Stomach (tissue), 9 donors: ENCODE results near the gene ECE1. TPM values are rescaled to one million over a fixed set of nuclear protein-coding genes. Genes with fewer than 3 reads are reported as not detected.

ENCODE experiments used
- DNase-seq, 2 donors: peaks; one replicate each; pipeline versions ENCODE4 v3.0.0 to v3.0.0-alpha.2; 2013 to 2019
- H3K27ac ChIP-seq, 5 donors: fragments of 200-600 bp in 4 of 5; sonication (generic) in 4 of 5; one replicate each; pipeline ENCODE4 v1.5.1; 2013 to 2019; ENCODE audit warnings: mild to moderate bottlenecking in 1 of 5, moderate library complexity in 1 of 5
- H3K27me3 ChIP-seq, 3 donors: fragments of 200-600 bp; sonication (generic); one replicate each; pipeline ENCODE4 v1.5.1; 2017 to 2019; ENCODE audit warnings: mixed run types in 1 of 3
- H3K36me3 ChIP-seq, 4 donors: fragments of 200-600 bp; sonication (generic); 1 replicate in 3 of 4; 2 replicates in 1 of 4; pipeline ENCODE4 v1.5.1; 2016 to 2019
- H3K4me1 ChIP-seq, 4 donors: fragments of 200-600 bp; sonication (generic); one replicate each; pipeline ENCODE4 v1.5.1; 2016 to 2019
- H3K4me3 ChIP-seq, 4 donors: fragments of 200-600 bp; sonication (generic) in 3 of 4; one replicate each; pipeline ENCODE4 v1.5.1; 2016 to 2019; ENCODE audit warnings: mild to moderate bottlenecking in 1 of 4
- H3K9me3 ChIP-seq, 4 donors: fragments of 200-600 bp; sonication (generic); one replicate each; pipeline ENCODE4 v1.5.1; 2016 to 2019
- CTCF ChIP-seq, 7 experiments: fragments of 450-650 bp in 4 of 7; fragments of 200-600 bp in 3 of 7; sonication (generic) in 3 of 7; IDR thresholded peaks; one replicate each; pipeline ENCODE4 v1.5.1; 2016 to 2019; ENCODE audit warnings: antibody characterized with exemption in 7 of 7, control low read depth in 2 of 7, mild to moderate bottlenecking in 1 of 7
- EP300 ChIP-seq: sonication (generic); formaldehyde crosslinking; IDR thresholded peaks from one replicate; pipeline ENCODE4 v1.6.1; 2017; ENCODE audit warnings: antibody characterized with exemption
- POLR2A ChIP-seq, 4 donors: fragments of 450-650 bp; IDR thresholded peaks; one replicate each; pipeline ENCODE4 v1.6.1; 2016; ENCODE audit warnings: antibody characterized with exemption in 4 of 4, control low read depth in 2 of 4, mild to moderate bottlenecking in 1 of 4, moderate library complexity in 1 of 4
- POLR2AphosphoS5 ChIP-seq, 3 donors: sonication (generic); formaldehyde crosslinking; IDR thresholded peaks; one replicate each; pipeline ENCODE4 v1.6.1; 2016; ENCODE audit warnings: antibody characterized with exemption in 3 of 3
- WGBS, 5 donors: extraction: QIAGEN DNeasy Blood & Tissue Kit in 3 of 5; methylation state at CpG; one replicate each; pipeline versions ENCODE4 v1.1.5 to v1.1.7; 2013 to 2018; 5-methylcytosine and 5-hydroxymethylcytosine counted together
- intact Hi-C: fragments of 100-400 bp; cut with DNase I; formaldehyde crosslinking; loops from one replicate; pipeline ENCODE4 v1.15.1; 2023; ENCODE audit warnings: low total_unique reads
- polyA plus RNA-seq, 3 donors: library from polyadenylated mRNA; stranded (reverse); fragments of 200-250 nt; gene quantifications; one replicate each; pipeline ENCODE4 v1.2.3, GENCODE V29; 2013
- total RNA-seq, 5 donors: library from RNA; depleted of rRNA; stranded (reverse); fragments of >200 nt; gene quantifications; one replicate each; pipeline versions ENCODE4 v1.1.0 to v1.2.3, GENCODE V29; 2014 to 2016
- donor health status: healthy with polysubstance abuse.
- donor health status: Bipolar disorder and iron deficiency.
- donor health status: healthy.

ECE1 gene
- total and polyA plus RNA-seq, 8 donors, result 17.6 to 574 (median 42.6) TPM

GRCh38 chr1:21255943-21256320 lies 34.3 kb downstream of the ECE1 start:
- Histone ChIP-seq H3K4me3 (no peak overlapping the region), H3K27me3 (no peaks in the 10 kb centered on the region), H3K36me3 (peaks cover 39 to 93% (median 88%) of the 10 kb centered on the region in 4 donors), H3K27ac (peak overlapping the region in 3 of 5 donors; percentile 68 to 79 (median 74)), H3K4me1 (peaks cover 31 to 54% (median 49%) of the 10 kb centered on the region in 4 donors), H3K9me3 (no peaks in the 10 kb centered on the region)
- no peak for TF ChIP-seq POLR2A (IDR thresholded peaks at IDR 0.05)
- TF ChIP-seq EP300, result no peak
- WGBS, 5 donors, result 92 to 100% (median 94%) methylated on average over 6 to 14 of the region's 14 CpGs
- intact Hi-C loops, result loop anchor here (5.0 kb wide), 1 partner anchor 111 kb away; no protein-coding TSS in a partner anchor
- no peak for DNase-seq

GRCh38 chr1:21255284-21255942 lies 34.9 kb downstream of the ECE1 start:
- intact Hi-C loops, result loop anchor here (5.0 kb wide), 1 partner anchor 112 kb away; no protein-coding TSS in a partner anchor
- H3K36me3 ChIP-seq, result peaks cover 39 to 97% (median 89%) of the 10 kb centered on the region in 4 donors
- peak overlapping the region; percentile 1 to 79 (median 68) for H3K27ac ChIP-seq
- H3K4me3 ChIP-seq, result no peak overlapping the region
- H3K27me3 ChIP-seq, result no peaks in the 10 kb centered on the region
- TF ChIP-seq POLR2AphosphoS5 (IDR thresholded peaks at IDR 0.05) (peak in 2 of 3 donors; percentile 20 to 43), CTCF (IDR thresholded peaks at IDR 0.05) (peak in 5 of 7 experiments; percentile 68 to 89 (median 83)), EP300 (no peak), POLR2A (IDR thresholded peaks at IDR 0.05) (no peak)
- DNase-seq, result peak; percentile 93 to 94
- 41 to 57% (median 55%) methylated on average over 11 of the region's 11 CpGs for WGBS, 5 donors
- peaks cover 26 to 51% (median 45%) of the 10 kb centered on the region in 4 donors for H3K4me1 ChIP-seq
- no peaks in the 10 kb centered on the region for H3K9me3 ChIP-seq

GRCh38 chr1:21254335-21254951 lies 35.8 kb downstream of the ECE1 start:
- no peaks in the 10 kb centered on the region for H3K9me3 ChIP-seq
- WGBS, 5 donors, result 65 to 77% (median 74%) methylated on average over 8 of the region's 8 CpGs
- peak overlapping the region; percentile 11 to 79 (median 68) for H3K27ac ChIP-seq
- peak in 1 of 2 donors; percentile 91 for DNase-seq
- H3K4me1 ChIP-seq, result peaks cover 25 to 46% (median 40%) of the 10 kb centered on the region in 4 donors
- H3K4me3 ChIP-seq, result no peak overlapping the region
- TF ChIP-seq CTCF (IDR thresholded peaks at IDR 0.05) (no peak), EP300 (no peak), POLR2A (IDR thresholded peaks at IDR 0.05) (no peak)
- intact Hi-C loops, result no loop called here
- peaks cover 38 to 95% (median 87%) of the 10 kb centered on the region in 4 donors for H3K36me3 ChIP-seq
- H3K27me3 ChIP-seq, result no peaks in the 10 kb centered on the region

- H3K27me3 ChIP-seq, result no peaks in the 10 kb centered on the region
Measured at GRCh38 chr1:21251773-21252471, 38.3 kb downstream of the ECE1 start.

GRCh38 chr1:21249940-21250493 lies 40.2 kb downstream of the ECE1 start:
- Histone ChIP-seq H3K9me3 (no peaks in the 10 kb centered on the region), H3K36me3 (peaks cover 43 to 92% (median 83%) of the 10 kb centered on the region in 4 donors), H3K4me1 (peaks cover 24 to 41% (median 33%) of the 10 kb centered on the region in 4 donors), H3K27ac (peak overlapping the region in 1 of 5 donors; percentile 68), H3K4me3 (no peak overlapping the region), H3K27me3 (no peaks in the 10 kb centered on the region)
- no peak for DNase-seq
- 94 to 98% (median 97%) methylated on average over 8 to 9 of the region's 9 CpGs for WGBS, 5 donors
- TF ChIP-seq EP300, result no peak
- no peak for TF ChIP-seq POLR2AphosphoS5 (IDR thresholded peaks at IDR 0.05)
- TF ChIP-seq POLR2A (IDR thresholded peaks at IDR 0.05), result no peak
- no peak for TF ChIP-seq CTCF (IDR thresholded peaks at IDR 0.05)
- intact Hi-C loops, result no loop called here

More at GRCh38 chr1:21251773-21252471, 38.3 kb downstream of the ECE1 start:
- intact Hi-C loops, result no loop called here
- peak overlapping the region; percentile 68 to 86 (median 74) for H3K27ac ChIP-seq
- 17 to 41% (median 25%) methylated on average over 4 of the region's 4 CpGs for WGBS, 5 donors
- peak; percentile 80 to 83 for DNase-seq
- TF ChIP-seq POLR2A (IDR thresholded peaks at IDR 0.05) (no peak), POLR2AphosphoS5 (IDR thresholded peaks at IDR 0.05) (peak; percentile 30 to 59 (median 43))
- peaks cover 40 to 90% (median 85%) of the 10 kb centered on the region in 4 donors for H3K36me3 ChIP-seq
- no peak overlapping the region for H3K4me3 ChIP-seq
- no peaks in the 10 kb centered on the region for H3K9me3 ChIP-seq
- peaks cover 25 to 48% (median 40%) of the 10 kb centered on the region in 4 donors for H3K4me1 ChIP-seq
